ENCODE measurements around the gene CNNM3.
"Not testable (repeated sequence)": the region's sequence is repeated elsewhere in the genome, so short reads cannot be mapped to it uniquely, and the experiment has no call there.

Gene CNNM3

DNA sequence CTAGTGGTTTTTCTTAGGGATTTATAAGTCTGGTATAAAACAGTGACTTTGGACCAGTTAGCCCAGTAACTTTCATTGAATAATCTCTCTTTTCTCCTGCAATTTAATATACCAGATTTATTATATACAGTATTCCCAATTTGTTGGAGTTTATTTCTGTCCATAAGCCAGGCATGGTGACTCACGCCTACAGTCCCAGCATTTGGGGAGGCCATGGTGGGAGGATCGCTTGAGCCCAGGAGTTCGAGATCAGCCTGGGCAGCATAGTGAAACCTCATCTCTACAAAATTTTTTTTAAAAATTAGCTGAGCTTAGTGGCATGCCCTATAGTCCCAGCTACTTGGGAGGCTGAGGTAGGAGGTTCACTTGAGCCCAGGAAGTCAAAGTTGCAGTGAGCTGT is 28.7 kb upstream of the CNNM3 start:
- Histone ChIP-seq H3K9me3 (ENCODE audit: insufficient read depth, low read depth, low read length) (no peaks in the 10 kb centered on the region), H3K4me1 (ENCODE audit: insufficient read depth, low read length) (no peaks in the 10 kb centered on the region), H3K27ac (ENCODE audit: low read depth, low read length) (no peak overlapping the region), H3K4me3 (ENCODE audit: low read length) (no peak overlapping the region), H3K36me3 (ENCODE audit: insufficient read depth, low read length) (no peaks in the 10 kb centered on the region), H3K27me3 (ENCODE audit: insufficient read depth, low read length) (no peaks in the 10 kb centered on the region), H3K9ac (ENCODE audit: low read depth, low read length) (no peak overlapping the region)
- WGBS, result 94% methylated on average over 3 of the region's 3 CpGs

DNA sequence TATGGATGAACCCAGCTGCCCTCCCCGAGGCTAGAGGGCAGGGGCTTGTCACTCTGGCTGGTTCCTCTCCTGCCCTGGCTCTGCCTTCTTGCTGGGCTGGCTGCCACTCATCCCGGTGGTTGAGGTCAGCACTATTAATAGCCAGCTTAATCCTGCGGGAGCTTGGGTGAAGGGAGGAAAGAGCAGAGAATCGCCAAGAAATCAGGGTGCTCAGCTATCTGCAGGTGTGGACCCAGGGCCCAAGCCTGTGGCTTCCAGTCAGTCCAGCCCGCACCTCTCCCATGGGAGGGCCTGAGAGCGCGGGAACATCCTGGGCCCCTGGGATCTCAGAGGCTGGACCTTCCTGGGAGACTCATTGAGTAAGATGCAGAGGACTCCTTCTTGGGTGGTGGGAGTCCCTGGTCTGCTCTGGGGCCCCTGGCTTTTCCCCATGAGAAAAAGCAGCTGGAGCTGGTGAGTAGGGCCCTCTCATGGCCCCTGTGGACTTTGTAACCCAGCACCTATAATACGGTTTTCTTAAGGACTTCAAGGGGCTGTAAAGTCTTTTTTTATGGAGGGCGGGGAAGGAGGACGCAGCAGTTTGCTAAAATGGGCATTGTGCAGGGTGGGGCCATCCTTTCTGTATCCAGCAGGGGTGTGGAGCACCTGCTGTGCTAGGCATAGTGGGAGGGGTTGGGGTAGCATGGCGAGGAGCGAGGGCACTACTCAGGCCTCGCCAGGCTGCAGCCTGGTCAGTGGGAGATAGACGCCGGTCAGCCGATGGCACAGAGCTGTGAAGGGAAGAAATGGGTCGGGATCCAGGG is 27.4 kb upstream of the CNNM3 start:
- Histone ChIP-seq H3K27ac (ENCODE audit: low read depth, low read length) (no peak overlapping the region), H3K4me3 (ENCODE audit: low read length) (no peak overlapping the region), H3K27me3 (ENCODE audit: insufficient read depth, low read length) (no peaks in the 10 kb centered on the region), H3K9ac (ENCODE audit: low read depth, low read length) (no peak overlapping the region), H3K4me1 (ENCODE audit: insufficient read depth, low read length) (no peaks in the 10 kb centered on the region), H3K9me3 (ENCODE audit: insufficient read depth, low read depth, low read length) (no peaks in the 10 kb centered on the region), H3K36me3 (ENCODE audit: insufficient read depth, low read length) (no peaks in the 10 kb centered on the region)
- 89% methylated on average over 17 of the region's 17 CpGs for WGBS

DNA sequence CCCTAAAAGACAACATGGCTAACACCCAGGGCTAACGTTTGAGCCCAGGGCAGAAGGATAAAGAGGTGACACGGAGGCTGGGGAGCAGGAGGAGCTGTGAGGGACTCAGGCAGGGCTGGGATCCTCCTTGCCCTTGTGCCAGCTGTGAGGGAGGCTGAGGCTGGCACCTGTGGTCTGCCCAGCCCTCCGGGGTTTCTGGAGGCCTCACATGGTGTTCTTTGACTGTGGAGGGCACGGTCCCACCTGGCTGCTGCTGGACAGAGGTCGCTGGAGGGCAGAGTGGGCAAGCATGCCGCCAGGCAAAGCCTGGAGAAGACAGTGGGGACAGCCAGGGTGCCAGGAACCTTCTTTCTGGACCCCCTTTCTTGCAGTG is 26.8 kb upstream of the CNNM3 start:
- 88% methylated on average over 6 of the region's 6 CpGs for WGBS
- Histone ChIP-seq H3K9ac (ENCODE audit: low read depth, low read length) (no peak overlapping the region), H3K4me3 (ENCODE audit: low read length) (no peak overlapping the region), H3K9me3 (ENCODE audit: insufficient read depth, low read depth, low read length) (no peaks in the 10 kb centered on the region), H3K27me3 (ENCODE audit: insufficient read depth, low read length) (no peaks in the 10 kb centered on the region), H3K4me1 (ENCODE audit: insufficient read depth, low read length) (no peaks in the 10 kb centered on the region), H3K36me3 (ENCODE audit: insufficient read depth, low read length) (no peaks in the 10 kb centered on the region), H3K27ac (ENCODE audit: low read depth, low read length) (no peak overlapping the region)

DNA sequence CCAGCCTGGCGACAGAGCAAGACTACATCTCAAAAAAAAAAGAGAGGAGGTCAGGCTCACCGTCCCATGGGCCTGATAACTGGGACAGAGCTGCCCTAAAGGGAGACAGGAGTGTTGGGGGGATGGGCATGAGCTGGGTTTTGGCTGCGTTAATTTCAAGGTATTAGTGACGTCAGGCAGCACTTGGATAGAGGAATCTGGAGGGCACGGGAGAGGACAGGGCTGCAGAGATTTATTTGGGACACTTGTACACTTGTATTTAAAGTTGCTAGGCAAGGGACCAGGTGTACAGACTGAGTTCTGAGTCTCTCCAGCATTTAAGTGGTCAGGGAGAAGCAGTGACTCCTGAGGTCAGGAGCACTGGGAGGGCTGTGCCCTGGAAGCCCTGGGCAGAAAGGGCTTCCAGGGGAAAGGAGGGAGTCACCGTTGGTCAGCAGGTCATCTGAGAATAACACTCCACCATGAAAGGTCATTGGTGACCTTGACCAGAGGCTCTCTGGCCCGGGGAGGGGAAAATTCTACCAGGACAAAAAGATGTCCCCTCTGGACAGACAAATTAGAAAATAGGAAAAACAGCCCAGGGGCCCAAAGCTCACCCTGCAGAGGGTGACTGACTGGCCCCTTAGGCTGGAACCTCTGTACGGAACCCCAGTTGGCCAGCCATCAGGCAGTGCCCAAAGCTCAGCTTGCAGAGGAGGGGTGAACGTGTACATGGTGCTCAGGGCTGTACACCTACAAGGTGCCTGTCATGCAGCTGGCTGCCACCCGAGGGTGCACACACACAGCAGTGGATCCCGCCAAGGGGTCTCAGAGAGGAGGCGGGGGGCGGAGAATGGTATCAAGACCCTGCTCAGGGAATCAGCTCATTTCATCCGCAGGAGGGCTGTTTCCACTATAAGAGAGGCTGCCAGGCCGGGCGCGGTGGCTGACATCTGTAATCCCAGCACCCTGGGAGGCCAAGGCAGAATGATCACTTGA is 23.0 kb upstream of the CNNM3 start:
- H3K4me1 ChIP-seq (ENCODE audit: insufficient read depth, low read length), result no peaks in the 10 kb centered on the region

DNA sequence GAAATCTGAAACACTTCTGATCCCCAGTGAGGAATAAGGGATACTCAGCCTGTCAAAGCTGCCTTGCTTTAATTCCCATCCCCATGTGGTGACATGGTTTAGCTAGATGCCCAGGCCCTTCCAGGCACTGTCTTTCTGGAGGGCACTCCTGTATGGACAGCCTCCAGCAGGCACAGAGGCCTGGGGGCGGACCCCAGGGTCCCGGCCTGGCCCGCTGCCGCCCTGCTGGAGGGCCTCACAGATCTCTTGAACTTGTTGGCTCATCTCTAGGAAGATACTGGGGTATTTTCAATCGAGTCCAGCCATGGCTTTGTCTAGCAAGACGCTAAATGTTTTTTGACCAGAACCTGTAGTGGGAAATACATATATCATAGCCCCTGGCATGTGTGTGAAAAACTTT is 21.0 kb upstream of the CNNM3 start:
- no peak overlapping the region for H3K9ac ChIP-seq (ENCODE audit: low read depth, low read length)
- no peaks in the 10 kb centered on the region for H3K9me3 ChIP-seq (ENCODE audit: insufficient read depth, low read depth, low read length)
- H3K4me1 ChIP-seq (ENCODE audit: insufficient read depth, low read length), result no peaks in the 10 kb centered on the region
- H3K36me3 ChIP-seq (ENCODE audit: insufficient read depth, low read length), result no peaks in the 10 kb centered on the region
- no peak overlapping the region for H3K4me3 ChIP-seq (ENCODE audit: low read length)
- H3K27ac ChIP-seq (ENCODE audit: low read depth, low read length), result no peak overlapping the region
- no peaks in the 10 kb centered on the region for H3K27me3 ChIP-seq (ENCODE audit: insufficient read depth, low read length)
- 95% methylated on average over 6 of the region's 6 CpGs for WGBS

More for the DNA sequence above, 23.0 kb upstream of the CNNM3 start:
- no peaks in the 10 kb centered on the region for H3K36me3 ChIP-seq (ENCODE audit: insufficient read depth, low read length)
- H3K9ac ChIP-seq (ENCODE audit: low read depth, low read length), result no peak overlapping the region
- no peak overlapping the region for H3K4me3 ChIP-seq (ENCODE audit: low read length)
- H3K9me3 ChIP-seq (ENCODE audit: insufficient read depth, low read depth, low read length), result no peaks in the 10 kb centered on the region
- no peak overlapping the region for H3K27ac ChIP-seq (ENCODE audit: low read depth, low read length)
- H3K27me3 ChIP-seq (ENCODE audit: insufficient read depth, low read length), result no peaks in the 10 kb centered on the region
- WGBS, result 90% methylated on average over 17 of the region's 17 CpGs

DNA sequence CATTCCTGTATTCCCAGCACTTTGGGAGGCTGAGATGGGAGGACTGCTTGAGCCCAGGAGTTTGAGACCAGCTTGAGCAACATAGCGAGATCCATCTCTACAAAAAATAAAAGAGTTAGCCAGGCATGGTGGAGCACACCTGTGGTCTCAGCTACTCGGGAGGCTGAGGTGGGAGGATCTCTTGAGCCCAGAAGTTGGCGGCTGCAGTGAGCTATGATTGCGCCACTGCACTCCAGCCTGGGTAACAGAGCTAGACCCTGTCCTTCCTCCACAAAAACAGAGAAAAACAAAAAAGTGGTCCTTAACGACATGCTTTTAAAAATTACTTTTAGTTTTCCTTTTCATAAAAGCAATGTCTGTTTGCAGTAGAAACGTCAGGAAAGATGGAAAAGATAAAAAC is 19.6 kb upstream of the CNNM3 start:
- not testable (repeated sequence) for H3K36me3 ChIP-seq (ENCODE audit: insufficient read depth, low read length); H3K4me3 ChIP-seq (ENCODE audit: low read length); H3K27ac ChIP-seq (ENCODE audit: low read depth, low read length); H3K27me3 ChIP-seq (ENCODE audit: insufficient read depth, low read length); H3K9ac ChIP-seq (ENCODE audit: low read depth, low read length); H3K9me3 ChIP-seq (ENCODE audit: insufficient read depth, low read depth, low read length); H3K4me1 ChIP-seq (ENCODE audit: insufficient read depth, low read length)
- 98% methylated on average over 6 of the region's 6 CpGs for WGBS

DNA sequence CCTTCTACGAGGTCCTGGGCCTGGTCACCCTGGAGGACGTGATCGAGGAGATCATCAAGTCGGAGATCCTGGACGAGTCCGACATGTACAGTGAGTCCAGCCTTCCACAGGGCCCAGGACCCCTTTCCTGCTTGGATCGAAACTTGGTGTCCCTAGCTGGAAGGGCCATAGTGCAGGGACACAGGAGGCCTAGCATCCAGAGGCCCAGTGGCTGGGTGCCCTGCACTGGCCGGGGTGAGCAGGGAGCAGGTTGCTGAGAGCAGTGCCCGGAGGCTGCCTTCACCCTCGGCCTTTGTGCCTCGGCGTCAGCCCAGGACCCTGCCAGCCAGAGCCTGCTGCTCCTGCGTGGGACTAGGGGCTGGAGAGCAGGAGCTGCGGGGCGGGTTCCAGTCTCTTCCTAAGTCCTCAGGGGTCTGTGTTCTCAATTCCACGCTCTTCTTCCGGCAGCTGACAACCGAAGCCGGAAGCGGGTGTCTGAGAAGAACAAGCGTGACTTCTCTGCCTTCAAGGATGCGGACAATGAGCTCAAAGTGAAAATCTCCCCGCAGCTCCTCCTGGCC is 18.9 kb upstream of the CNNM3 start:
- 95% methylated on average over 23 of the region's 23 CpGs for WGBS
- Histone ChIP-seq H3K9ac (ENCODE audit: low read depth, low read length) (no peak overlapping the region), H3K36me3 (ENCODE audit: insufficient read depth, low read length) (no peaks in the 10 kb centered on the region)

DNA sequence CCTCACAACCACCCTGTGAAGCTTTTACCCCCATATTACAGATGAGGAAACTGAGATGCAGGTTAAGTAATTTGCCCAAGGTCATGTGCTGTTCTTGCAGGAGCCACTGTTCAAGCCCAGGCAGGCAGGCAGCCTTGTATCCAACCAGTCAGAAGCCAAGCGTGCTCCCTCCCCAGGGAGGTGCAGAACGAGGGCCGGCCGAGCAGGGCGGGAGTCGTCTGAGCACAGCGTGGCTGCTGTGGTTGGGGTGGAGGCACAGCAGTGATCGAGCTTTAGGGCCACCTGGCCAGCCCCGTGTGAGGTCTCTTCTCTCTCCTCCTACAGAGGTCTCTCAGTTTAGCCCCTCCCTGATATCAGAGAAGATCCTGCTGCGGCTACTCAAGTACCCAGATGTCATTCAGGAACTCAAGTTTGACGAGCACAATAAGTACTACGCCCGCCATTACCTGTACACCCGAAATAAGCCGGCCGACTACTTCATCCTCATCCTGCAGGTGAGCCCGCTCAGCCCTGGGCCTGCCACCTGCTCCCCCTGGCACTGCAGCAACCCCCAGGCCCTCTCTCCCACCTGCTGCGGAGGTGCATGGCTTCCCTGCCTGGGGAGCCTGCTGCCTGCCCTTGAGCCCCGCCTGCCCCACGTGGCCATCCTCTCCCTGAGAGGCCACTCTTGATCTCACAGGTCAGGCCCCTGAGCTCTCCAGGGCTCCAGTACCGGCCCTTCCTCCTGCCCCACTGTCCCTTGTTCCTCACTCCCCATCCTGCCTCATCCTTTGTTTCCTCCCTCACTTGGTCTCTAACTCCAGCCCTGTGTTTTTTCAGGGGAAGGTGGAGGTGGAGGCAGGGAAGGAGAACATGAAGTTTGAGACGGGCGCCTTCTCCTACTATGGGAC is 17.1 kb upstream of the CNNM3 start:
- 91% methylated on average over 23 of the region's 23 CpGs for WGBS
- Histone ChIP-seq H3K9me3 (ENCODE audit: insufficient read depth, low read depth, low read length) (no peaks in the 10 kb centered on the region), H3K27me3 (ENCODE audit: insufficient read depth, low read length) (no peaks in the 10 kb centered on the region), H3K27ac (ENCODE audit: low read depth, low read length) (no peak overlapping the region), H3K4me3 (ENCODE audit: low read length) (no peak overlapping the region), H3K9ac (ENCODE audit: low read depth, low read length) (no peak overlapping the region), H3K4me1 (ENCODE audit: insufficient read depth, low read length) (no peaks in the 10 kb centered on the region), H3K36me3 (ENCODE audit: insufficient read depth, low read length) (no peaks in the 10 kb centered on the region)

More for the DNA sequence above, 18.9 kb upstream of the CNNM3 start:
- Histone ChIP-seq H3K9me3 (ENCODE audit: insufficient read depth, low read depth, low read length) (no peaks in the 10 kb centered on the region), H3K4me3 (ENCODE audit: low read length) (no peak overlapping the region), H3K4me1 (ENCODE audit: insufficient read depth, low read length) (no peaks in the 10 kb centered on the region), H3K27ac (ENCODE audit: low read depth, low read length) (no peak overlapping the region), H3K27me3 (ENCODE audit: insufficient read depth, low read length) (no peaks in the 10 kb centered on the region)

DNA sequence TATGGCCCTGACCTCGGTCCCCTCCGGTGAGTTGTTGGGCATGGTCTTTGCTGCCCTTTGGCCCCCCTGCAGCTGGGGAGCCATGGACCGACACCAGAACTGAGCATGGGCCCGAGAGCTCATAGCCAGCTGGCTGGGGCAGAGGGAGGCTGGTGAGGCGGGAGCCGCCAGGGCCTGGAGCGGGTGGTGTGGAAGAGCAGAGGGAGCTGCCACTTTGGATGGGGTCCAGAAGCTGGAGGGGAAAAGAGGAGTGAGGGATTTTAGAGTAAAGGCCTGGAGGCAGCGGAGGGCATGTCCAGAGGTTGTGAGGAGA is 16.5 kb upstream of the CNNM3 start:
- no peaks in the 10 kb centered on the region for H3K9me3 ChIP-seq (ENCODE audit: insufficient read depth, low read depth, low read length)
- H3K36me3 ChIP-seq (ENCODE audit: insufficient read depth, low read length), result no peaks in the 10 kb centered on the region
- H3K27ac ChIP-seq (ENCODE audit: low read depth, low read length), result no peak overlapping the region
- no peaks in the 10 kb centered on the region for H3K27me3 ChIP-seq (ENCODE audit: insufficient read depth, low read length)
- no peaks in the 10 kb centered on the region for H3K4me1 ChIP-seq (ENCODE audit: insufficient read depth, low read length)
- WGBS, result 93% methylated on average over 8 of the region's 8 CpGs
- no peak overlapping the region for H3K9ac ChIP-seq (ENCODE audit: low read depth, low read length)
- no peak overlapping the region for H3K4me3 ChIP-seq (ENCODE audit: low read length)

DNA sequence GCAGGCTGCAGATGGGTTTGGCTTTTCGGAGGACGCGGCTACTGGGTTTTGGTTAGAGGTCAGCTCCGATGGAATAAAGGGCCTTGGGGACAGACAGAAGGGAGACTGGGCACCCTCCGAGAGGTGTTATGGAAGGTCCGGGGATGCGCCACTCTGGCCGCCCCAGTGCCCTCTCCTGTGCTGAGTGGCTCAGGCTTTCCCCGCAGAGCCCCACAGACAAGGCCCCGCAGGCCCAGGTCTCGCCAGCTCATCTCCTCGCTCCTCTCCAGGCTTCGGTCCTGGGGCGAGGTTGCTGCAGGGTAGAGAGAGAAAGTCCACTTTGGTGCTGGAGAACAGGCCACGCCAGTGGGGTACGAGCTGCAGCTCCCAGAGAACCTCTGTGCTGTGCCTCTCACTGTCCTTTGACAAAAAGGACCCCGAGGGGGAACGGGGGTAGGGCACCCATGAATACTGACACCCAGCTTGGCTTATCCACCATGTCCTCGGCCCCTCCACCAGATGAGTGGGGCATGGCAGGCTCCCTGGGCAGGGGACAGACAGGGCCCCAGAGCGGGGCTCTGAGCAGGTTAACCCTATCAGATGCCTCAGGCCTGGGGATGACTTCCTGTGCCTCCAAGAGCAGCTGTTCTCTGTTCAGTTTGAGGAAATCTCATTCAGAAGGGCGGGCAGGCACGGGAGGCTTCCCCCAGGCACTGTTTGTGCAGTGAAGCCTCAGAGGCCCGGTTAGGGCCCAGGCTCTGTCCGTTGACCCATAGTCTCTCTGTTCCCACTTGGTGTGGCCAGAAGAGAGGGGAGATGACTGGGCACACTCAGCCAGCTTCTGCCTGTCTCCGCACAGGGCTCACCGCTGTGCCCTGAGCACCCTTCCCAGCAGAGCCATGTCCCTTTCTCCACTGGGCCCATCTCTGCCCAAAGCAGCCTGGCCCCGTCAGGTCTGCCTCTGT is 15.7 kb upstream of the CNNM3 start:
- Histone ChIP-seq H3K9ac (ENCODE audit: low read depth, low read length) (no peak overlapping the region), H3K36me3 (ENCODE audit: insufficient read depth, low read length) (no peaks in the 10 kb centered on the region), H3K9me3 (ENCODE audit: insufficient read depth, low read depth, low read length) (no peaks in the 10 kb centered on the region), H3K4me1 (ENCODE audit: insufficient read depth, low read length) (no peaks in the 10 kb centered on the region), H3K27me3 (ENCODE audit: insufficient read depth, low read length) (no peaks in the 10 kb centered on the region), H3K27ac (ENCODE audit: low read depth, low read length) (no peak overlapping the region), H3K4me3 (ENCODE audit: low read length) (no peak overlapping the region)
- WGBS, result 92% methylated on average over 27 of the region's 27 CpGs

Data from HUES64 (cell line).